ENCODE results near the gene DERL3.

Gene DERL3

GRCh38 chr22:23815541-23816155 lies 23.2 kb downstream of the DERL3 start:
- in situ Hi-C loops (cut with MboI; ENCODE audit: low sequenced_read_pairs): no loop called here

DNA sequence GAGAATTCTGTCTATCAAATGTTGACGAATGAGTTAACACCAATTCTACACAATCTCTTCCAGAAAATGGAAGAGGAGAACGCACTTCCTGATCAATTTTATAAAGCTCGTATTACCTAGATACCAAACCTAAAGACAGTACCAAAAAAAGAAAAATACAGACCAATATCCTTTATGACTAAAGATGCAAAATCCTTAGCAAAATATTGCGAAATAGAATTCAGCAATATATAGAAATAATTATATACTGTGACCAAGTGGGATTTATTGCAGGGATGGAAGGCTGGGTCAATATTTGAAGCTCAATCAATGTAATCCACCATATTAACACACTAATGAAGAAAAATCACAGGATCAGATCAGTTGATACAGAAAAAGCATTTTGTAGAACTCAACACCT lies 26.4 kb downstream of the DERL3 start:
- in situ Hi-C loops (cut with MboI; ENCODE audit: low sequenced_read_pairs): no loop called here

DNA sequence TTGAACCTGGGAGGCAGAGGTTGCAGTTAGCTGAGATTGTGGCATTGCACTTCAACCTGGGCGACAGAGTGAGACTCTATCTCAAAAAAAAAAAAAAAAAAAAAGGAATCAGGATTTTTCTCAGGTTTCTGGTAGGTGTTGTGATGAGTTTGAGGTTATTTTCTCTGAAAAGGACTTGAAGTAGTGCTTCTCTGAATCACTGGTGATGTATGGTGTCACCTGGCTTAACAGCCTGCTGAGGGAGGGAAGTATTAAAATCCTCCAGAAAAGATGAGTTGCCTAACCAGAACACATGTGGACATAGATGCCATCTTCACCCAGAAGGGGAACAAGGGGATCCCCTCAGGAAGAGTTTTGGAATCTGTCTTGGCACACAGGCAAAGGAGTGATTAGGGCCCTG lies 32.0 kb downstream of the DERL3 start:
- in situ Hi-C loops (cut with MboI; ENCODE audit: low sequenced_read_pairs): no loop called here

DNA sequence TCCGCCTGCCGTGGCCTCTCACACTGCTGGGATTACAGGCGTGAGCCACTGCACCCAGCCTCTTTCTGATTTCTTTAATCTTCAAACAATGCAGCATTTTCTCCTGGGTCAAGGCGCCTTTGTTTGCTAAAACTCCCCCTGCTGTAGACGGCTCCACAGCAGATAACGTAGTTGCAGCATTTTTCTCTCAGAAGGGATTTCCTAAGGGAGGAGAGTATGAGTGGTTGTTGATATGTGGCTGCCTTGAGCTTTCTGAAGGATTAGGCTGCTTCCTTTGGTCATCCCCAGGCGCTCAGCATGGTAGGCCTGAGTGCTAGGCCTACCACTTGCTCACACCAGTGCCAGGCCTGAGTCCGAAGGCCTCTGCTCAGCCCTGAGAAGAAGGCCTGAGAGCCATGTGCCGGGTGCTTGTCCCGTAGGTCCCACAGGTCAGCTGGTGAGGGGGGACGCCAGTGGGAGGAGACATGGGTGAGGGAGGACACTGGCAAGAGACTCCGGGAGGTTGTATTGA lies 34.0 kb downstream of the DERL3 start:
- in situ Hi-C loops (cut with MboI; ENCODE audit: low sequenced_read_pairs): no loop called here

DNA sequence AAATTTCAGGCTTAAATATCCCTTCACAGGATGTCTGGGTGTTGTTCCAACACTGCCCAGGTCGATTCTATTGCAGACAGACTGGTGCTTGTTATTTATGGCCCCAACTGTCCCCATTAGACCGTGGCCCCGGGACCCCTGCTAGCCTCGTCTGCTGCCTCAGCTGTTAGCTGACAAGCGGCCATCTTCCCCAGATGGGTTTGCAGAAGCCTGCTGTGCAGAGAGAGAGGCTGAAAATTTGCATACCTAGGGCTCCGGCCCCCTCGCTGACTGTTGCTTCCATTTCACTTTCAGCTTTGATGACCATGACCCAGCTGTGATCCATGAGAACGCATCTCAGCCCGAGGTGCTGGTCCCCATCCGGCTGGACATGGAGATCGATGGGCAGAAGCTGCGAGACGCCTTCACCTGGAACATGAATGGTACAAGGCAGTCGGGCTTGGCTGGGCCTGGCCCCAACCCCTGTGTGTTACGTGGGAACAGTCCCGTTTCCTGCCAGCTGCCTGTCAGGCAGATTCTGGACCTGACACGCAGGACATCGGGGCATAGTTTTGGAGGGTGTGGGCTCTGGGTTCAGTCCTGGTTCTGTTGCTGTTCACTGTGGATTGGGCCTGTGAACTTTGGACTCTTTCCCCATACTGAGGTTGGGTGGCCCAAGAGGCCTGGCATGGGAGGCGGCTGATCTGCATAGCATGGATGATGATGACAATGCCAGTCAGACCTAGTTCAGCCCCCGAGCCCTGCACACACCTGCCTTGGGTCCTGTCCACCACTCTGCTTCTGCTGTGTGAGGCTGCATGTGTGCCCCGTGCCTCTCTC lies 35.6 kb downstream of the DERL3 start:
- in situ Hi-C loops (cut with MboI; ENCODE audit: low sequenced_read_pairs): no loop called here

DNA sequence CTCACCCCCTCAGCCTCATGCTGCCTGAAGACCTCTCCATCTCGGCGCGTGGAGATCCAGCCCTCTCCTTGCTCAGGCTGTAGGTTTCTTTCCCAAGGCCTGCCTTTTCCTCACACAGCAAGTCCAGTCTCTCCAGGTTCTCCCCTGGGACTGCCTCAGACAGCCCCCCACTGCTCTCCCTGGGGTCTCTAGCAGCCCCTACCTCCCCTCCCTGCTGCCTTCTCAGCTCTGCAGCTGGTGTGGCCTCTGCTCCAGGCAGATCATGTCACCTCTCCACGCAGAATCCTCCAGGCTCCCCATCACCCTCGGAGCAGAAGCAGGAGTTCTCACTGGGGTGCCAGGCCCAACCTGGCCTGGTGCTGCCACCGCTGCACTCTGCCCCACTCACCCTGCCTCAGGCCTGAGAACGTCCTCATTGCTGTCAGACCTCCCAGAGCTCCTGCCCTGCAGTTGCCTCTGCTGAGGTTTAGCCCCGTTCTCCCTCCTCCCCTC lies 36.9 kb downstream of the DERL3 start:
- in situ Hi-C loops (cut with MboI; ENCODE audit: low sequenced_read_pairs): no loop called here

DNA sequence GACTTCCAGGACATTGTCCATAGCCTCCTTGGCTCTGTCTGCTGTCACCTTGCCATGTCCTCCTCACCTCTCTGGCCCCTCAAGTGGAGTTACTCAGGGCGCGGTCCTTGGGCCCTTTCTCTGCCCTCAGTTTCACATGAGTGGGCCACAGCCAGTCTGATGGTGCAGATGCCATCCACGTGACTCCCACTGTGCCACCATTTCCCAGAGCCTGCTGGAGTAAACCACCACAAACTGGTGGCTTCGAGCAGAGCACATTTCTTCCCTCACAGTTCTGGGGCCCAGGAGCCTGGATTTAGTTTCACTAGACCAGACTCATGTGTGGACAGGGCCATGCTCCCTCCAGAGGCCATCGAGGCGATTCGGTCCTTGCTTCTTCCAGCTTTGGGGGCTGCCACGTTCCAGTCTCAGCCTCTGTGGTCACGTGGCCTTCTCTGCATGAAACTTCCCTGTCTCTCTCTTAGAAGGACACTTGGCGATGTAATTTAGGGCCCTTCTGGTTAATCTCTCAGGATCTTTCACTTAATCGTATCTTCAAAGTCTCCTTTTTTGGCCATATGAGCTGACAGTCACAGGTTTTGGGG lies 37.5 kb downstream of the DERL3 start:
- in situ Hi-C loops (cut with MboI; ENCODE audit: low sequenced_read_pairs): no loop called here

DNA sequence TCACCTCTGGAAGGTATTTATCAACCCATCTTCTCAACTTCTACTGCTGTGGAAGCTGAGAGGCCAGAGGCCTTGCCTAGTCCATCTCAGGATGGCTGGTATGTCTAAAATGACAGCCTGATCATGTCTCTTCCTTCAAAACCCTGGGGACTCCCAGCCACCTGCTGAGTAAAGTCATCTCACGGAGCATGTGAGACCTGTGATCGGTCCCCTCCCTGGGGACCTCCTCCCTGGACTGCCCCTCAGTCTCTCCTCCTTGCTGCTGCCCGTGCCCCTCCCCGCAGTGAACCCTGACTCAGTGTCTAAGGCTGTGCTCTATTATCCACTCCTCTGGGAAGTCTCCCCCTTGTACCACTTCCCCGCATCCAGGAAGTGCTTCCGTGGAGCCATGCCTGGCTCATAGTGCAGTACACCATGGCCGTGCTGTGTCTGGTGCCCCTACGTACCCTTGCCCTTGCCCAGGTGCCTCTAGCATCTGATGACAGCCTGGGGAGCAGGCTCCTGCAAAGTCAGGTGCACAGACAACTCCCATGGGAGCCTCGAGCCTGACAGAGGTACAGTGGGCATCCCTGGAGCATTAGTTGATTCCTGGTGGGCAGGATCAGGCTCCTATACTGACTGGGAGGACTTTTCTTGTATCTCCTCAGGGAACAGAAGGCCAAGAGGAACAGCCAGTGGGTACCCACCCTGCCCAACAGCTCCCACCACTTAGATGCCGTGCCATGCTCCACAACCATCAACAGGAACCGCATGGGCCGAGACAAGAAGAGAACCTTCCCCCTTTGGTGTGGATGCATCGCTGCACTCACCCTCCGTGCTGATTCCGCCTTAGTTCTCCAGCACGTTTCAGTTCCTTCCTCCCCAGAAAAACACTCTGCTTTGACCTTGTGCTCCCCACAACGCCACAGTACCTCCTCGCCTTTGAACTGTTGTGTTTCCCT lies 38.2 kb downstream of the DERL3 start:
- in situ Hi-C loops (cut with MboI; ENCODE audit: low sequenced_read_pairs): no loop called here

DNA sequence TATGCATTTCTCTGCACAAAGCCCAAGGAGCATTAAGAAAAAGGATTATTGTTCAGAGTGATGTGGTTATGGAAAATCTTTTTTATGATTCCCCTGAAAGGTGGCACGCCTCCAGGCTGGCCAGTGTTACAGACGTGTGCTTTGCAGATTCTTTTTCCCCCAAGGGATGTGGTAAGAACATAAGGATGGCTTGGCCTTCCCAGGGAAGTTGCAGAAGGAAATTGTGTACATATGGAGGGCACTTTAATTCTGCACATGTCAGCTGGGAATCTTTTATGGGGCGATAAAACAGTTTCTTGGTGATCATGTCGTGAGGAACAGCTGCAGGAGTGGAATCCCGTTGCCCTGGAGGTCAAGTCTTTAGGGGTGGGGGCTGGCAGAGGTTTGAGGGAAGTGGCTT lies 42.3 kb downstream of the DERL3 start:
- in situ Hi-C loops (cut with MboI; ENCODE audit: low sequenced_read_pairs): no loop called here

DNA sequence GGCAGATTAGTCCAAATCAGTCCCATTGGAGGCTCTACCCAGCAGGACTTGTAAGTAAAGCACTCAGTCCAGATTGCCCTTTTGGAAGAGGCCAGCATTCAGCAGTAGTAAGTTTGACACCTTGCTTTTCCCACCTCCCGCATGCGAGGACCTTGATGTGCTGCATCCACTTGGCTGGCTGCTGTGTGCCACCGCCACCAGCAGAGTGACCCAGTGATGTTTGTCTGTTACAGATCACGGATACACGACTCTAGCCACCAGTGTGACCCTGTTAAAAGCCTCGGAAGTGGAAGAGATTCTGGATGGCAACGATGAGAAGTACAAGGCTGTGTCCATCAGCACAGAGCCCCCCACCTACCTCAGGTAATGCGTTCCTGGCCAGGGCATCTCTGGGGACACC lies 45.5 kb downstream of the DERL3 start:
- in situ Hi-C loops (cut with MboI; ENCODE audit: low sequenced_read_pairs): no loop called here

DNA sequence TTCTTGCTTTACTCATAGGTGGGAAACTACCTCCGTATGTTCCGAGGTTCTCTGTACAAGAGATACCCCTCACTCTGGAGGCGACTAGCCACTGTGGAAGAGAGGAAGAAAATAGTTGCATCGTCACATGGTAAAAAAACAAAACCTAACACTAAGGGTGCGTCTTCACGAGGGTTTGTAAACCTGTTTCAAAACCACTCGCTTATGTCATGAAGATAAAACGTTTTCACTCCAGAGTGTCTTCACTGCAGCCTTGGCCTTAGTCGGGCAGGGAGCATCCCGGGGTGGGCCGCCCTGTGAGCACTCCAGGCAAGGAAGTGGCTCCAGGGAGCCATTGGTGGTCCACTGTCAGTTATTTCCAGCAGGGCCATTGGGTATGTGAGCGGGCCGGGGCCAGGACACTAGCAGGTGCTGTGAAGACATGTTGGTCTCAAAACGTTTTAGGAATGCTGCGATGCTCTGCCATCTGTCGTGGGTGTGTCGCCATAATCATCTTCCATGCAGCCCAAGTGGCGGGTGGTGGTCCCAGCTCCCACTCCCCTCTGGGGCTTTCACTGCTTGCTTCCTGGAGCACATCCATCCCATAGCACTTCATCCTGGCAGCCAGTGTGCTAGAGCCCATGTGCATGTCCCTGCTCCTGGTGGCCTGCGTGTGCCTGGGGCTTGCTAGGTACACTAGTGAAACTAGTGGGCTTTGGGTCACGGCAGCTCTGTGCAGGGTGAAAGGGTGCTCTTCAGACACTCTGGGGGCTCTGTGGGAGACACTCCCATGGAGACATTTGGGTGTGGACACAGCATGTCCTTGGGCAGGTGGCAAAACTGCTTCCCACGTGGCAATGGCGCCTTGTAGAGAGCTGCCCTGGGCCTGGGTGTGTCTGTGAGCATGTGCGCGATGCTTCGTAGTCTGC lies 46.8 kb downstream of the DERL3 start:
- in situ Hi-C loops (cut with MboI; ENCODE audit: low sequenced_read_pairs): no loop called here

DNA sequence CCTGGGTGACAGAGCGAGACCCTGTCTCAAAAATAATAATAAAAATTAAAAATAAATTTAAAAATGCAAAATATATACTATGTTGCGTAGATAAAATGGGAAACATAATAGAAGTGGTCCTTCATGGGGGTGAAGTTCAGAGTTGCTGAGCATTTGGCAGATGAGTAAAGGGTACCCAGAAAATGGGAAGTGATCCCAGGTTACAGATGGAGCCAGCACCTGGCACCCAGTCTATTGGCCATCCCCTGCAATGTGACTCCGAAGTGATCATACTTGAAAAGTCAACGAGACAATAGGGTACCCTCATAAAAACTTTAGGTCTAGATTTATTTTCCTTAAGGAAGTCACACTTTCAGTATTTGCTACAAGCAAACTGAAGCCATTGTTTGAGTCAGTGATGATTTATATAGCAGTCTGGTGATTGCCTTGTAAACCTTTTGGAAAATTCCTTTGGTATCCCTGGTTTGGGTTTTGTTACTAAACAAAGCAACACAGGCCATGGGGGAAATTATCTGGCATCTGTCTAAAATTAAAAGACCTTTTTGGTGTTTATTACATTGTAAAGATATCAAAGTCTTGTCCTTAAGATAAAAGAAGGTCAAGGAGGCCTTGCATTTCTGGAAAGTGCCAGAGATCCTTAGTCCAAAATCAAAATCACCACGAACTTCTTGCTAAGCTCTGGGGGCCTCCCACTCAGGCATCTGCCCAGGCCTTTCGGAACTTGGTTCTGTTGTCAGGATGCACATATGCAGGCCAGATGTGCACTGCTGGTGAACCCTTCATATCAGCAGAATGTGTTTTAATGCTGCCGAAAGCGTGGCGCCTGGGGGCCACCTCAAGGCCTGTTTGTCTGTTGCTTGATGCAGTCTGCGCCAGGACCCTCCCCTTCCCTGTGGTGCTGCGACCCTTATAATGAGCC lies 47.7 kb downstream of the DERL3 start:
- in situ Hi-C loops (cut with MboI; ENCODE audit: low sequenced_read_pairs): no loop called here

DNA sequence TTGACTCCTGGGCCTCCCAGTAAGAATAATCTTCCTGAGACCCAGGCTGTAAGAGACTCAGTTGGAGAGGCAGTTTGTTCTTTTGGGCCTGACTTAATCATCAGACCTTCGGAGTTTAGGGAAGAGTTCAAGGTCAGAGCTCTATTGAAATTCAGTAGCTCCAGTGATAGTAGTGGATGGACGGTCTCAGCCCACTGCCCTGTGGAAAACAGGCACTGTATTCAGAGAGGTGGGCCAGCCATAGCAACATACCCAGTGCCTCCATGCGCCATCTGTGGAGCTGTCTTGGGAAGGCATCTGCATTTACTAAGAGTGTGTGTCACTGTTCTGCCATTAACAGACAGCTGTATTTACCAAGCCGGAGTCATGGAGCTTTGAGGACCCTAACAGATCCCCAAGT lies 49.2 kb downstream of the DERL3 start:
- in situ Hi-C loops (cut with MboI; ENCODE audit: low sequenced_read_pairs): no loop called here

- in situ Hi-C loops (cut with MboI; ENCODE audit: low sequenced_read_pairs): no loop called here
Measured at GRCh38 chr22:23789121-23789520, 49.7 kb downstream of the DERL3 start.

GRCh38 chr22:23787910-23788309 lies 50.9 kb downstream of the DERL3 start:
- in situ Hi-C loops (cut with MboI; ENCODE audit: low sequenced_read_pairs): no loop called here

DNA sequence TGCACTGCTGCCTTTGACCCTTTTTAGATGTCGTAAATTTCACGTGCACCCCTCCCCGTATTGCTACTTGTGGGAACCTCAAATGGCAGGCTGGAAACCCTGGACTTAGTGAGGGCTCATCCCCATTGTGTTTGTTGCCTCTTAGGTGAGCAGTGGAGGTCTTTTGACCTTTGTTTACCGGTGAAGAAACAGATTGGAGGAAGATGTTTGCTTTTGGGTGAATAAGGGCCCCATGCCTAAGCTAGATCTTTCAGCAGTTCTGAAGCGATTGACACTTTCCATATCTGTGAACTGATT lies 51.3 kb downstream of the DERL3 start:
- in situ Hi-C loops (cut with MboI; ENCODE audit: low sequenced_read_pairs): no loop called here

DNA sequence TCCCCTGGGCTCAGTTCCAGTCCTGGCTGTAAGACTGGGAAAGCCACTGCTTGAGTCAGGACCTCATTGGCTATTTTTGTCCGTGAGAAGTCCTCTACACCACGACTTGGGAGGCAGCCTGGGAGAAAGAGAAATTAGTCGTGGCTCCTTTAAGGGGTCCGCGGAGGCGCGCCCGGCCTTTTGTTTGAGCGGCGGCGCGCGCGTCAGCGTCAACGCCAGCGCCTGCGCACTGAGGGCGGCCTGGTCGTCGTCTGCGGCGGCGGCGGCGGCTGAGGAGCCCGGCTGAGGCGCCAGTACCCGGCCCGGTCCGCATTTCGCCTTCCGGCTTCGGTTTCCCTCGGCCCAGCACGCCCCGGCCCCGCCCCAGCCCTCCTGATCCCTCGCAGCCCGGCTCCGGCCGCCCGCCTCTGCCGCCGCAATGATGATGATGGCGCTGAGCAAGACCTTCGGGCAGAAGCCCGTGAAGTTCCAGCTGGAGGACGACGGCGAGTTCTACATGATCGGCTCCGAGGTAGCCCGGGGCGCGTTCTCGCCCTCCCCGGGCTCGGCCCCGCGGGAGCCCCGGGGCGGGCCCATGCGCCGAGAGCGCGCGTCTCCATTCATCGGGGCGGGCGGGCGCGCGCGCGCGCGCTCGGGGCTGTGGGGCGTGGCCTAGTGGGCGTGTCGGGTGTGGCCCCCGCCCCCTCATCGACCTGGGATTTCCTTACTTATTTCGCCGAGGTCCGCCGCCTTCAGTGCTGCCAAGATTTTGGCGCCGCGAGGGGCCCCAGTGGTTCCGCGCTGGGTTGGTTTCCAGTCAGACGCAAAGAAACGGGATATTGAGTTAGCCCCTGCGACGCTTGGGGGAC lies 51.8 kb downstream of the DERL3 start, which contains the start of gene SMARCB1:
SMARCB1 (plus strand) TSS at position 215 of the 848 bp plus-strand sequence; CDS start at position 419, 204 bp downstream.
- in situ Hi-C loops (cut with MboI; ENCODE audit: low sequenced_read_pairs): no loop called here

- in situ Hi-C loops (cut with MboI; ENCODE audit: low sequenced_read_pairs): no loop called here
Measured at GRCh38 chr22:23786261-23786710, 52.5 kb downstream of the DERL3 start.

Measured in HL-60/S4 (cell line).